ENCODE results near the gene AAK1. TPM values are rescaled to one million over a fixed set of nuclear protein-coding genes. Genes with fewer than 3 reads are reported as not detected.

The AAK1 gene
- total and polyA plus RNA-seq, 7 donors = 5.4 to 35.7 (median 20.7) TPM

DNA sequence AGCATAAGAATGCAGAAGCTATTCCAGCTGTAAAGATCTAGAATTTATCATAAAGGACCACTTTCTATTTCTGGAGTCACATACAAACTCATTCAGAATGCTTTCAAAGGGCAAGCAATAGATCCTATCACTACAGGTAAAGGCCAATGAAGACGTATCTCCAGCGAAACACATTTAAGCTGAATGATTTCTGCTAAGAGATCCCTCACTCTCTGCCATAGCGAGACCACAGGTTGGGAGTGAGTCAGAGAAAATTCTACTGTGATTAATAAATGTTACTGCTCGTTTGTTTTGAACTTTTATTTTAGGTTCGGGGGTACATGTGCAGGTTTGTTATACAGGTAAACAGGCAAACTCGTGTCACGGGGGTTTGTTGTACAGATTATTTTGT lies 133.8 kb downstream of the AAK1 start:
- intact Hi-C loops (cut with DNase I) = no loop called here
- H3K36me3 ChIP-seq = peaks cover 15 to 99% (median 33%) of the 10 kb centered on the region in 4 donors

DNA sequence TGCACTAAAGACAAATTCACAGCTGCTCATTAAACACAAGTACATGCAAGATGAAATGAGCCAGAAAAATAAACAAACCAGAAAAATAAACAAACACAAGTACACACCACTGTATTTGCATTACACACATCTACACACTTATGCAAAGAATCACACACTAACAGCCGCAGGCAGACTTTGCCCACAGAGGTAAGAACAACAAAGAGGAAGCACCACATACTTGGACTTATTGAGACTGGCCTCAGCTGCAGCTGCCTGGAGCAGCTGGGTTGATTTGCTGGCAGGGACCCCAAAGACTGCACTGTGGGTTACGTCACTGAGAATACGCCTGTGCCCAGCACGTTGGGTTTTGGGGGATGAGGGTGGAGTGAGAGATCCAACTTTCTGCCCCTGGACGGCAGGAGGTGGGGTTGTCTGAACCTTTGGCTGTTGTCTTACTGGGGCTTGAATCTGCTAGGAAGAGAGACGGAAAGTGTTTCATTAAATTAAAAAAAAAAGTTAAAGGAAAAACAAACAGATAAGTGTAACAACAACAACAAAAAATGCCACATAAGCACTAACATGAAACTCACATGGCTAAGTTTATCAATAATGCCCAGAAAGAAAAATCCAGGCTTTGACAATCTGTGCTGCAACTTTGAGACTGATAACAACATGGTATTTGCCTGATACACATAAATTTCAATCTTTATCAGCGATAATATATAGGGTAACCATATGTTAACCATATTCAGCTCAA lies 134.4 kb downstream of the AAK1 start:
- intact Hi-C loops (cut with DNase I) = no loop called here
- Histone ChIP-seq H3K4me1 (no peaks in the 10 kb centered on the region), H3K9me3 (no peaks in the 10 kb centered on the region), H3K27me3 (no peaks in the 10 kb centered on the region), H3K36me3 (peaks cover 12 to 99% (median 31%) of the 10 kb centered on the region in 4 donors), H3K4me3 (no peak overlapping the region), H3K27ac (no peak overlapping the region)
- WGBS, 2 donors = 33 to 68% methylated on average over 7 of the region's 7 CpGs
- DNase-seq = no peak
- no peak for TF ChIP-seq POLR2A (IDR thresholded peaks at IDR 0.05)
- TF ChIP-seq, protein P1, sequence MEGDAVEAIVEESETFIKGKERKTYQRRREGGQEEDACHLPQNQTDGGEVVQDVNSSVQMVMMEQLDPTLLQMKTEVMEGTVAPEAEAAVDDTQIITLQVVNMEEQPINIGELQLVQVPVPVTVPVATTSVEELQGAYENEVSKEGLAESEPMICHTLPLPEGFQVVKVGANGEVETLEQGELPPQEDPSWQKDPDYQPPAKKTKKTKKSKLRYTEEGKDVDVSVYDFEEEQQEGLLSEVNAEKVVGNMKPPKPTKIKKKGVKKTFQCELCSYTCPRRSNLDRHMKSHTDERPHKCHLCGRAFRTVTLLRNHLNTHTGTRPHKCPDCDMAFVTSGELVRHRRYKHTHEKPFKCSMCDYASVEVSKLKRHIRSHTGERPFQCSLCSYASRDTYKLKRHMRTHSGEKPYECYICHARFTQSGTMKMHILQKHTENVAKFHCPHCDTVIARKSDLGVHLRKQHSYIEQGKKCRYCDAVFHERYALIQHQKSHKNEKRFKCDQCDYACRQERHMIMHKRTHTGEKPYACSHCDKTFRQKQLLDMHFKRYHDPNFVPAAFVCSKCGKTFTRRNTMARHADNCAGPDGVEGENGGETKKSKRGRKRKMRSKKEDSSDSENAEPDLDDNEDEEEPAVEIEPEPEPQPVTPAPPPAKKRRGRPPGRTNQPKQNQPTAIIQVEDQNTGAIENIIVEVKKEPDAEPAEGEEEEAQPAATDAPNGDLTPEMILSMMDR (IDR thresholded peaks at IDR 0.05) = no peak
- TF ChIP-seq EP300 (IDR thresholded peaks at IDR 0.05) = no peak
- TF ChIP-seq POLR2AphosphoS5 (IDR thresholded peaks at IDR 0.05) = no peak

More for the DNA sequence above, 133.8 kb downstream of the AAK1 start:
- H3K27me3 ChIP-seq = no peaks in the 10 kb centered on the region
- no peak overlapping the region for H3K27ac ChIP-seq
- no peak overlapping the region for H3K4me3 ChIP-seq
- no peaks in the 10 kb centered on the region for H3K4me1 ChIP-seq
- 91 to 94% methylated on average over 7 of the region's 7 CpGs for WGBS, 2 donors
- DNase-seq = no peak
- no peaks in the 10 kb centered on the region for H3K9me3 ChIP-seq
- TF ChIP-seq, protein P1 (IDR thresholded peaks at IDR 0.05) = no peak
- TF ChIP-seq POLR2AphosphoS5 (IDR thresholded peaks at IDR 0.05) = no peak
- TF ChIP-seq EP300 (IDR thresholded peaks at IDR 0.05) = no peak
- no peak for TF ChIP-seq POLR2A (IDR thresholded peaks at IDR 0.05)

DNA sequence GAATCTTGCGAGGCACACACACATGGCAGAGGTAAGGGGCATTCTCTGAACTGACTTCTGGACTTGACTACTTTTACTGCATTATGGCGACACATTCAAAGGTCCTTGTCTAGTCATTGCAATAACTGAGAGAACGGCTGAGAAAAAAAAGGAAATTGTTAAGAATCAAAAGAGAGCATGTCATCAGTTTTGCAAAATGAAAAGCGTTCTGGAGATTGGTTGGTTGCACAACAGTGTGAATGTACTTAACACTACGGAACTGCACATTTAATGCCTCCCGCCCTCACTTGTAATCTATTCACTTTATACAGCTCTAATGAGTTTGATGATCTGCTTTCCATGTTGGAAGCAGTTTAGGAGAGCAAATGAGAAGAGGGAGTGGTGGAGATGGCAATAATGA lies 137.8 kb downstream of the AAK1 start:
- Histone ChIP-seq H3K9me3 (no peaks in the 10 kb centered on the region), H3K27ac (no peak overlapping the region), H3K36me3 (peaks cover 0 to 89% (median 22%) of the 10 kb centered on the region in 4 donors), H3K4me3 (no peak overlapping the region), H3K4me1 (no peaks in the 10 kb centered on the region), H3K27me3 (no peaks in the 10 kb centered on the region)
- no peak for DNase-seq
- intact Hi-C loops (cut with DNase I) = no loop called here
- TF ChIP-seq, protein P1 (IDR thresholded peaks at IDR 0.05) = no peak
- TF ChIP-seq POLR2AphosphoS5 (IDR thresholded peaks at IDR 0.05) (no peak), POLR2A (IDR thresholded peaks at IDR 0.05) (no peak), EP300 (IDR thresholded peaks at IDR 0.05) (no peak)
- WGBS, 2 donors = 89 to 92% methylated on average over 6 of the region's 6 CpGs

DNA sequence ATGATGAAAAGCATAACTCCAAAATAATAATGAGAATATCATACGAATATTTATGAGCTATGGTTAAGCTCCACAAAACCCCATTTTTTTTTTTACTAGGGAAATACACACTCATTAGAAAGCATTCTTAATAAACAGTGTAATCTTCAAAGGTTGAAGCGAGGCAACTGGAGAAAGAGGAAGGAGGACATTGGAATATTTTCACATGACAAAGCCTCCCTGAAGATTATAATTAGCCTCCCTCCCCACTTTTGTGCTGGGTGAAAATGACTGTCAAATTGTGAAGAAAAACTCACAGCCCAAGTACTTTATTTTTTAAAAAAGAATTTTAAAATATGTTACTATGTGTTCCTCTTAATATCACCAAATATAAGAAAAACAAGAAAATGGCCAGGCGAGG lies 142.2 kb downstream of the AAK1 start:
- peaks cover 0 to 6% (median 0%) of the 10 kb centered on the region in 4 donors for H3K4me1 ChIP-seq
- TF ChIP-seq POLR2A (IDR thresholded peaks at IDR 0.05) (no peak), EP300 (IDR thresholded peaks at IDR 0.05) (no peak), POLR2AphosphoS5 (IDR thresholded peaks at IDR 0.05) (no peak)
- TF ChIP-seq, protein P1 (IDR thresholded peaks at IDR 0.05) = no peak
- H3K36me3 ChIP-seq = peaks cover 0 to 52% (median 18%) of the 10 kb centered on the region in 4 donors
- intact Hi-C loops (cut with DNase I) = no loop called here
- H3K4me3 ChIP-seq = no peak overlapping the region
- no peak overlapping the region for H3K27ac ChIP-seq
- WGBS, 2 donors = 85 to 90% methylated on average over 3 of the region's 3 CpGs
- H3K27me3 ChIP-seq = no peaks in the 10 kb centered on the region
- no peak for DNase-seq
- H3K9me3 ChIP-seq = no peaks in the 10 kb centered on the region
